H1 (cell line): ENCODE measurements around the gene CCDC117. TPM values are rescaled to one million over a fixed set of nuclear protein-coding genes. Genes with fewer than 3 reads are reported as not detected.
A peak's percentile ranks its signal among the peaks of the same experiment; 100 is the strongest.

Experiments
- CTCF ChIA-PET: fragments of 300-600 bp; sonication (Branson Sonifier 250); formaldehyde crosslinking; loops from one replicate; lab custom pipeline; 2021; ENCODE audit not compliant: partially characterized antibody; lab: Charles Lee
- POLR2A ChIA-PET: fragments of 300-600 bp; sonication (Branson Sonifier 250); formaldehyde crosslinking; loops from one replicate; lab custom pipeline; 2021; ENCODE audit warnings: inconsistent platforms; ENCODE audit not compliant: partially characterized antibody; lab: Charles Lee
- DNase-seq, 2 experiments: peaks; one replicate each; pipeline versions ENCODE4 v3.0.0 to v3.0.0-alpha.2; 2010 to 2022; ENCODE audit warnings: low spot score in 2 of 2, low read depth in 1 of 2, mixed read lengths in 1 of 2
- FAIRE-seq: peaks from 2 replicates; lab custom pipeline; 2011; peaks lifted over from hg19 to GRCh38; lab: Jason Lieb, UNC
- H2AFZ ChIP-seq: 2 replicates; pipeline ENCODE4 v1.8.1; 2012; ENCODE audit warnings: low read length, inconsistent platforms
- H2AK5ac ChIP-seq: 2 replicates; pipeline ENCODE4 v1.6.1; 2013; ENCODE audit warnings: low read depth, low read length
- H2BK120ac ChIP-seq: replicated peaks from 2 replicates; pipeline ENCODE3; 2013; ENCODE audit warnings: low read depth, low read length, inconsistent platforms
- H2BK12ac ChIP-seq: 2 replicates; pipeline ENCODE4 v1.6.1; 2013; ENCODE audit warnings: low read depth, low read length
- H2BK15ac ChIP-seq: 2 replicates; pipeline ENCODE4 v1.6.1; 2013; ENCODE audit warnings: low read length
- H2BK20ac ChIP-seq: 2 replicates; pipeline ENCODE4 v1.6.1; 2013; ENCODE audit warnings: low read length
- H2BK5ac ChIP-seq: 2 replicates; pipeline ENCODE4 v1.6.1; 2013; ENCODE audit warnings: low read depth, low read length
- H3K14ac ChIP-seq: 2 replicates; pipeline ENCODE4 v1.6.1; 2013; ENCODE audit warnings: inconsistent platforms; ENCODE audit not compliant: insufficient read length
- H3K18ac ChIP-seq: 2 replicates; pipeline ENCODE4 v1.6.1; 2013; ENCODE audit warnings: low read length; ENCODE audit errors: extremely low read depth
- H3K23ac ChIP-seq: 2 replicates; pipeline ENCODE4 v1.6.1; 2013; ENCODE audit warnings: inconsistent platforms; ENCODE audit not compliant: insufficient read length
- H3K23me2 ChIP-seq: 2 replicates; pipeline ENCODE4 v1.6.1; 2013; ENCODE audit warnings: low read depth, low read length
- H3K27ac ChIP-seq: 2 replicates; pipeline ENCODE4 v1.6.1; 2011; ENCODE audit warnings: low read depth, low read length, inconsistent platforms
- H3K27me3 ChIP-seq, 4 experiments: replicated peaks in 1 of 4; 1 replicate in 1 of 4; 2 replicates in 3 of 4; pipeline versions ENCODE4 v1.6.1 to v1.8.1; 2011 to 2013; ENCODE audit warnings: low read length in 3 of 4, mild to moderate bottlenecking in 3 of 4, inconsistent platforms in 2 of 4, mixed read lengths in 2 of 4, moderate library complexity in 1 of 4; ENCODE audit not compliant: control insufficient read depth in 3 of 4, insufficient read depth in 3 of 4; ENCODE audit errors: extremely low read depth in 1 of 4
- H3K36me3 ChIP-seq, 4 experiments: 2 replicates each; pipeline versions ENCODE4 v1.6.1 to v1.8.1; 2011 to 2013; ENCODE audit warnings: mild to moderate bottlenecking in 4 of 4, low read length in 3 of 4, moderate library complexity in 2 of 4, control low read depth in 1 of 4, inconsistent platforms in 1 of 4; ENCODE audit not compliant: insufficient read depth in 4 of 4, control insufficient read depth in 2 of 4
- H3K4ac ChIP-seq: replicated peaks from 2 replicates; pipeline ENCODE3; 2013; ENCODE audit warnings: low read length, low read depth, mixed read lengths, inconsistent platforms; ENCODE audit not compliant: insufficient read length
- H3K4me1 ChIP-seq, 4 experiments: replicated peaks in 1 of 4; 1 replicate in 1 of 4; 2 replicates in 3 of 4; pipeline versions ENCODE4 v1.6.1 to v1.8.1; 2011 to 2013; ENCODE audit warnings: low read length in 3 of 4, inconsistent platforms in 2 of 4, mixed read lengths in 1 of 4; ENCODE audit not compliant: insufficient read depth in 4 of 4, control insufficient read depth in 3 of 4
- H3K4me2 ChIP-seq, 2 experiments: 2 replicates each; pipeline versions ENCODE4 v1.6.1 to v1.8.1; 2011 to 2013; ENCODE audit warnings: low read depth in 2 of 2, low read length in 2 of 2, control low read depth in 1 of 2, inconsistent platforms in 1 of 2, mild to moderate bottlenecking in 1 of 2; ENCODE audit not compliant: insufficient read depth in 1 of 2
- H3K4me3 ChIP-seq, 4 experiments: fragments of 200-600, 300-600 bp in 1 of 4; sonication (generic), shearing (Covaris generic), sonication (Bioruptor Twin) in 1 of 4; 2 replicates each; pipeline versions ENCODE4 v1.5.1 to v1.8.1; 2011 to 2016; ENCODE audit warnings: low read length in 4 of 4, low read depth in 3 of 4, control low read depth in 2 of 4, inconsistent platforms in 2 of 4, mild to moderate bottlenecking in 2 of 4, mixed read lengths in 1 of 4, moderate library complexity in 1 of 4; ENCODE audit not compliant: insufficient read depth in 2 of 4; ENCODE audit errors: extremely low read depth in 1 of 4
- H3K56ac ChIP-seq: replicated peaks from 2 replicates; pipeline ENCODE3; 2013; ENCODE audit warnings: low read depth, mild to moderate bottlenecking, mixed read lengths, low read length, inconsistent platforms; ENCODE audit not compliant: insufficient read length
- H3K79me1 ChIP-seq: 2 replicates; pipeline ENCODE4 v1.6.1; 2013; ENCODE audit warnings: low read depth, low read length, control low read depth
- H3K79me2 ChIP-seq, 2 experiments: 2 replicates each; pipeline versions ENCODE4 v1.6.1 to v1.8.1; 2012 to 2013; ENCODE audit warnings: low read length in 2 of 2, mild to moderate bottlenecking in 2 of 2, inconsistent platforms in 1 of 2; ENCODE audit not compliant: insufficient read depth in 2 of 2, control insufficient read depth in 1 of 2
- H3K9ac ChIP-seq, 4 experiments: replicated peaks in 1 of 4; 1 replicate in 1 of 4; 2 replicates in 3 of 4; pipeline versions ENCODE4 v1.6.1 to v1.8.1; 2011 to 2013; ENCODE audit warnings: low read depth in 3 of 4, low read length in 3 of 4, control low read depth in 2 of 4, mild to moderate bottlenecking in 2 of 4, moderate library complexity in 2 of 4, inconsistent platforms in 1 of 4; ENCODE audit errors: extremely low read depth in 1 of 4
- H3K9me3 ChIP-seq, 2 experiments: 2 replicates each; pipeline versions ENCODE4 v1.6.1 to v1.8.1; 2012 to 2013; ENCODE audit warnings: mild to moderate bottlenecking in 2 of 2, moderate library complexity in 2 of 2, control low read depth in 1 of 2, inconsistent platforms in 1 of 2, low read depth in 1 of 2, low read length in 1 of 2, mixed read lengths in 1 of 2; ENCODE audit not compliant: insufficient read depth in 2 of 2
- H4K20me1 ChIP-seq, 2 experiments: replicated peaks in 1 of 2; 2 replicates each; pipeline versions ENCODE3 to v1.8.1; 2011 to 2013; ENCODE audit warnings: inconsistent platforms in 2 of 2, low read length in 2 of 2, mild to moderate bottlenecking in 1 of 2; ENCODE audit not compliant: insufficient read depth in 2 of 2, control insufficient read depth in 1 of 2
- H4K5ac ChIP-seq: 2 replicates; pipeline ENCODE4 v1.6.1; 2013; ENCODE audit warnings: low read length, low read depth, mixed read lengths, inconsistent platforms; ENCODE audit not compliant: insufficient read length
- H4K8ac ChIP-seq: 2 replicates; pipeline ENCODE4 v1.8.0; 2013; ENCODE audit warnings: mild to moderate bottlenecking, moderate library complexity, low read length, inconsistent platforms; ENCODE audit not compliant: insufficient read depth; ENCODE audit errors: extremely low read depth
- H4K91ac ChIP-seq: replicated peaks from 2 replicates; pipeline ENCODE3; 2013; ENCODE audit warnings: low read length, mixed read lengths, inconsistent platforms; ENCODE audit not compliant: insufficient read length
- CHD1 ChIP-seq: IDR thresholded peaks from 2 replicates; pipeline ENCODE4 v1.6.1; 2012; ENCODE audit warnings: low read depth, low read length, improper control_type of control experiment
- CTCF ChIP-seq, 3 experiments: IDR thresholded peaks; 1 replicate in 2 of 3; 2 replicates in 1 of 3; pipeline versions ENCODE4 v1.5.1 to v1.6.1; 2011; ENCODE audit warnings: low read length in 3 of 3, mild to moderate bottlenecking in 3 of 3, inconsistent platforms in 2 of 3, low read depth in 1 of 3, moderate library complexity in 1 of 3; ENCODE audit not compliant: insufficient read depth in 1 of 3; ENCODE audit errors: control extremely low read depth in 1 of 3
- JUND ChIP-seq: IDR thresholded peaks from 2 replicates; pipeline ENCODE4 v1.6.1; 2011; ENCODE audit warnings: mild to moderate bottlenecking, improper control_type of control experiment, low read length
- SIX5 ChIP-seq: IDR thresholded peaks from 2 replicates; pipeline ENCODE4 v1.6.1; 2011; ENCODE audit warnings: mild to moderate bottlenecking, low read depth, low read length
- SP1 ChIP-seq: IDR thresholded peaks from 2 replicates; pipeline ENCODE4 v1.6.1; 2011; ENCODE audit warnings: low read depth, low read length
- SP2 ChIP-seq: IDR thresholded peaks from 2 replicates; pipeline ENCODE4 v1.6.1; 2012; ENCODE audit warnings: mild to moderate bottlenecking, low read length, inconsistent platforms
- SRF ChIP-seq: IDR thresholded peaks from 2 replicates; pipeline ENCODE4 v1.6.1; 2011; ENCODE audit warnings: mild to moderate bottlenecking, low read depth, low read length, moderate library complexity
- WGBS, 2 experiments: shearing (Covaris generic) in 1 of 2; methylation state at CpG; one replicate each; pipeline versions ENCODE4 v1.1.6 to v1.1.7; 2013 to 2015; ENCODE audit warnings: low lambda C conversion rate in 2 of 2, mixed read lengths in 2 of 2, inconsistent platforms in 1 of 2, low coverage in 1 of 2, missing lambda C conversion rate in 1 of 2; ENCODE audit not compliant: insufficient replicate concordance in 2 of 2, insufficient coverage in 1 of 2, insufficient read length in 1 of 2; ENCODE audit errors: extremely low coverage in 1 of 2, missing lambda C conversion rate in 1 of 2; 5-methylcytosine and 5-hydroxymethylcytosine counted together
- polyA plus RNA-seq, 7 experiments: library from polyadenylated mRNA; depleted of rRNA in 3 of 7; stranded (reverse) in 5 of 7; unstranded in 2 of 7; fragments of >200 nt in 5 of 7; fragments of 200-250 nt in 2 of 7; gene quantifications; 1 replicate in 5 of 7; 2 replicates in 1 of 7; 4 replicates in 1 of 7; pipeline versions ENCODE4 v1.2.1 to v1.2.3, GENCODE V29; 2011 to 2013; ENCODE audit warnings: missing spikeins in 2 of 7, mixed read lengths in 2 of 7
- total RNA-seq: library from RNA; stranded (reverse); fragmentation: NEBNext Ultra II Directional; extraction: Animal tissue kit (Norgen Biotek cat#: 25700); gene quantifications from 2 replicates; pipeline ENCODE4 v1.2.1, GENCODE V29; 2021

Gene CCDC117
- total and polyA plus RNA-seq, 2 of the 8 experiments (the other 6 are each of a cell fraction or from before 2014, with no cell fraction given), result 9.1 to 43.1 TPM

- Histone ChIP-seq H3K4me1 (peaks cover 0 to 3% (median 0%) of the 10 kb centered on the region in 4 experiments; a peak in 2 of 7 replicates), H4K8ac (no peak overlapping the region), H4K20me1 (peaks cover 0 to 2% of the 10 kb centered on the region in 2 experiments), H3K23ac (no peak overlapping the region), H3K4me3 (no peak overlapping the region), H2BK12ac (no peak overlapping the region), H3K9ac (no peak overlapping the region), H3K4me2 (no peak overlapping the region), H3K9me3 (no peaks in the 10 kb centered on the region), H4K5ac (no peak overlapping the region), H3K27me3 (no peaks in the 10 kb centered on the region), H3K18ac (no peak overlapping the region), H2BK20ac (no peak overlapping the region; the same call in 1 of the 2 replicates), H3K56ac (no peak overlapping the region), H3K79me1 (0 out of 2 replicates have a peak, but pooled peaks cover 3% of the 10 kb centered on the region), H3K79me2 (peaks cover 0 to 8% of the 10 kb centered on the region in 2 experiments; a peak in 2 of 4 replicates), H2AFZ (no peak overlapping the region), H3K36me3 (no peaks in the 10 kb centered on the region), H2BK120ac (no peak overlapping the region), H2BK5ac (no peak overlapping the region), H2BK15ac (peak overlapping the region; percentile 19; the same call in 1 of the 2 replicates), H2AK5ac (no peak overlapping the region), H3K4ac (no peak overlapping the region), H3K14ac (no peak overlapping the region), H4K91ac (no peak overlapping the region), H3K27ac (no peak overlapping the region), H3K23me2 (peaks cover 4% of the 10 kb centered on the region)
- DNase-seq, result no peak
- no peak for FAIRE-seq
- CTCF ChIA-PET, result interaction anchor here (0.6 to 1.3 kb wide), 2 partner anchors 18 to 35 kb away, joined by 3 read pairs; no protein-coding TSS in a partner anchor
- POLR2A ChIA-PET, result interaction anchor here (0.6 to 5.5 kb wide), 5 partner anchors 8 to 31 kb away, joined by 3 to 31 read pairs (median 3); partner anchors contain the start of genes CHEK2, HSCB and XBP1
- 85% methylated on average over 6 of the region's 6 CpGs; no CpG with 5 or more reads in 1 of the 2 experiments for WGBS, 2 experiments
- TF ChIP-seq SRF (peak; percentile 76), CTCF (IDR thresholded peaks at IDR 0.05; ENCODE audit: control extremely low read depth in 1 of 3, insufficient read depth in 1 of 3, low read depth in 1 of 3, low read length in 3 of 3) (no peak), CHD1 (no peak), SP2 (no peak), SIX5 (no peak), JUND (no peak), SP1 (peak; percentile 24; the same call in 1 of the 2 replicates)
Observed at GRCh38 chr22:28768701-28769393, 3.6 kb upstream of the CCDC117 start.
